DND-41 (cell line): ENCODE results near the gene PLEK2.
"Not testable (repeated sequence)": the region's sequence is repeated elsewhere in the genome, so short reads cannot be mapped to it uniquely, and the experiment has no call there.

ENCODE experiments used
- ATAC-seq: fragments of 200-7000 bp; cut with Tn5 transposase; 3 replicates; pipeline ENCODE4 v1.9.1; 2021; ENCODE audit warnings: low read depth; ENCODE audit not compliant: insufficient read depth
- DNase-seq: peaks from one replicate; pipeline ENCODE4 v3.0.0-alpha.2; 2020
- H2AFZ ChIP-seq: 2 replicates; pipeline ENCODE4 v1.6.0; 2012; ENCODE audit warnings: low read depth, low read length
- H3K27ac ChIP-seq: 2 replicates; pipeline ENCODE4 v1.5.1; 2012; ENCODE audit warnings: low read length, inconsistent platforms
- H3K27me3 ChIP-seq: fragments of 200-600 bp; sonication (generic); 2 replicates; pipeline ENCODE4 v1.6.0; 2012; ENCODE audit warnings: low read length, mild to moderate bottlenecking, inconsistent platforms; ENCODE audit not compliant: insufficient read depth, poor library complexity
- H3K36me3 ChIP-seq: 2 replicates; pipeline ENCODE4 v1.5.1; 2012; ENCODE audit warnings: low read length, inconsistent platforms; ENCODE audit not compliant: insufficient read depth
- H3K4me1 ChIP-seq: 2 replicates; pipeline ENCODE4 v1.5.1; 2012; ENCODE audit warnings: mild to moderate bottlenecking, low read length; ENCODE audit not compliant: insufficient read depth
- H3K4me2 ChIP-seq: 2 replicates; pipeline ENCODE4 v1.6.0; 2012; ENCODE audit warnings: mild to moderate bottlenecking, moderate library complexity, low read length, inconsistent platforms; ENCODE audit not compliant: insufficient read depth
- H3K4me3 ChIP-seq, 2 experiments: fragments of 200-600 bp in 1 of 2; shearing (Covaris generic) in 1 of 2; 2 replicates each; pipeline ENCODE4 v1.5.1; 2012 to 2016; ENCODE audit warnings: inconsistent platforms in 2 of 2, low read length in 2 of 2, mild to moderate bottlenecking in 2 of 2, low read depth in 1 of 2, moderate library complexity in 1 of 2
- H3K79me2 ChIP-seq: 2 replicates; pipeline ENCODE4 v1.6.0; 2012; ENCODE audit warnings: low read length, inconsistent platforms; ENCODE audit not compliant: insufficient read depth
- H3K9ac ChIP-seq: 2 replicates; pipeline ENCODE4 v1.6.0; 2012; ENCODE audit warnings: low read depth, mild to moderate bottlenecking, inconsistent platforms, low read length, moderate library complexity
- H3K9me3 ChIP-seq: 2 replicates; pipeline ENCODE4 v1.5.1; 2012; ENCODE audit warnings: low read length, moderate library complexity, mild to moderate bottlenecking, inconsistent platforms; ENCODE audit not compliant: insufficient read depth, severe bottlenecking
- H4K20me1 ChIP-seq: 2 replicates; pipeline ENCODE4 v1.6.0; 2012; ENCODE audit warnings: low read length; ENCODE audit not compliant: insufficient read depth
- CTCF ChIP-seq: IDR thresholded peaks from 2 replicates; pipeline ENCODE4 v1.5.1; 2012; ENCODE audit warnings: borderline replicate concordance, low read length, moderate library complexity, mild to moderate bottlenecking; ENCODE audit not compliant: poor library complexity, severe bottlenecking; ENCODE audit errors: extremely low read depth
- EZH2 ChIP-seq: IDR thresholded peaks from 3 replicates; pipeline ENCODE4 v1.6.1; 2012; ENCODE audit warnings: borderline replicate concordance, low read depth, mild to moderate bottlenecking, moderate library complexity, low read length, inconsistent platforms; ENCODE audit not compliant: severe bottlenecking

Gene PLEK2

GRCh38 chr14:67410313-67410712 lies 1.7 kb downstream of the PLEK2 start:
- no peak overlapping the region for H3K27ac ChIP-seq
- H3K36me3 ChIP-seq = no peaks in the 10 kb centered on the region
- no peaks in the 10 kb centered on the region for H3K4me1 ChIP-seq
- TF ChIP-seq CTCF (no peak), EZH2 (no peak)
- no peak overlapping the region for H3K4me2 ChIP-seq
- ATAC-seq (no peak), DNase-seq (no peak)
- no peak overlapping the region for H3K9ac ChIP-seq
- H3K4me3 ChIP-seq = no peak overlapping the region
- no peaks in the 10 kb centered on the region for H3K79me2 ChIP-seq
- no peaks in the 10 kb centered on the region for H4K20me1 ChIP-seq
- H2AFZ ChIP-seq = no peak overlapping the region
- H3K9me3 ChIP-seq = no peaks in the 10 kb centered on the region
- peaks cover 2% of the 10 kb centered on the region for H3K27me3 ChIP-seq

- no peaks in the 10 kb centered on the region for H3K4me1 ChIP-seq
- H2AFZ ChIP-seq = no peak overlapping the region
- no peak for ATAC-seq
- H3K4me2 ChIP-seq = no peak overlapping the region
- no peak overlapping the region for H3K4me3 ChIP-seq
- no peaks in the 10 kb centered on the region for H3K9me3 ChIP-seq
- H3K27ac ChIP-seq = no peak overlapping the region
- H3K36me3 ChIP-seq = no peaks in the 10 kb centered on the region
- no peak for DNase-seq
- H3K27me3 ChIP-seq = peaks cover 2% of the 10 kb centered on the region
- TF ChIP-seq EZH2 = no peak
- TF ChIP-seq CTCF = no peak
- H4K20me1 ChIP-seq = no peaks in the 10 kb centered on the region
- no peaks in the 10 kb centered on the region for H3K79me2 ChIP-seq
- no peak overlapping the region for H3K9ac ChIP-seq
Measured at GRCh38 chr14:67409461-67409860, 2.5 kb downstream of the PLEK2 start.

GRCh38 chr14:67408122-67408801 lies 3.7 kb downstream of the PLEK2 start:
- not testable (repeated sequence) for H3K79me2 ChIP-seq, H3K4me2 ChIP-seq, H3K9me3 ChIP-seq, H3K27ac ChIP-seq, H2AFZ ChIP-seq, H3K4me3 ChIP-seq, H3K4me1 ChIP-seq, H3K36me3 ChIP-seq, ATAC-seq, H4K20me1 ChIP-seq, H3K9ac ChIP-seq, H3K27me3 ChIP-seq, DNase-seq

GRCh38 chr14:67405771-67406170 lies 6.2 kb downstream of the PLEK2 start:
- H3K4me3 ChIP-seq = no peak overlapping the region
- H2AFZ ChIP-seq = no peak overlapping the region
- H3K36me3 ChIP-seq = no peaks in the 10 kb centered on the region
- H3K9me3 ChIP-seq = no peaks in the 10 kb centered on the region
- H3K4me1 ChIP-seq = no peaks in the 10 kb centered on the region
- no peak overlapping the region for H3K9ac ChIP-seq
- H3K27ac ChIP-seq = no peak overlapping the region
- no peak for ATAC-seq
- H3K4me2 ChIP-seq = no peak overlapping the region
- peaks cover 2% of the 10 kb centered on the region for H3K27me3 ChIP-seq
- no peak for TF ChIP-seq CTCF
- no peak for TF ChIP-seq EZH2
- H3K79me2 ChIP-seq = no peaks in the 10 kb centered on the region
- no peak for DNase-seq
- H4K20me1 ChIP-seq = no peaks in the 10 kb centered on the region
